Globus pallidus (tissue), 1 donor: ENCODE results near the gene TOPORS.
"Not testable (repeated sequence)": the region's sequence is repeated elsewhere in the genome, so short reads cannot be mapped to it uniquely, and the experiment has no call there.

Source experiments
- DNase-seq: peaks from one replicate; pipeline ENCODE4 v3.0.0-alpha.2; 2015; ENCODE audit warnings: low spot score

The TOPORS gene

GRCh38 chr9:32565967-32566366 is 13.6 kb upstream of the TOPORS start:
- DNase-seq: no peak

- no peak for DNase-seq
Observed at GRCh38 chr9:32558408-32558934, 6.1 kb upstream of the TOPORS start.

GRCh38 chr9:32554591-32554990 is 2.2 kb upstream of the TOPORS start:
- no peak for DNase-seq

GRCh38 chr9:32554107-32554506 is 1.7 kb upstream of the TOPORS start:
- DNase-seq: no peak

GRCh38 chr9:32551276-32552051 is 922 bp downstream of the TOPORS start:
- peak; percentile 65 for DNase-seq

- peak; percentile 93 for DNase-seq
Observed at GRCh38 chr9:32550562-32551275, 1.7 kb downstream of the TOPORS start.

GRCh38 chr9:32550150-32550561 is 2.2 kb downstream of the TOPORS start:
- DNase-seq: peak; percentile 38

- not testable (repeated sequence) for DNase-seq
Observed at GRCh38 chr9:32548213-32548612, 4.2 kb downstream of the TOPORS start.

- DNase-seq: no peak
Observed at GRCh38 chr9:32545884-32546283, 6.5 kb downstream of the TOPORS start.

- no peak for DNase-seq
Observed at GRCh38 chr9:32543047-32543446, 9.3 kb downstream of the TOPORS start.

- DNase-seq: no peak
Observed at GRCh38 chr9:32533816-32534215, 18.6 kb downstream of the TOPORS start.

GRCh38 chr9:32533336-32533735 is 19.1 kb downstream of the TOPORS start:
- no peak for DNase-seq

- no peak for DNase-seq
Observed at GRCh38 chr9:32526707-32527048, 25.7 kb downstream of the TOPORS start.

GRCh38 chr9:32526041-32526706 is 26.2 kb downstream of the TOPORS start, which contains the start of gene RIGI:
Gene RIGI, minus strand, starts transcription at chr9:32526196. Its CDS starts 30 bp downstream, at chr9:32526166.
- peak; percentile 85 for DNase-seq

GRCh38 chr9:32525709-32526030 is 26.7 kb downstream of the TOPORS start:
- no peak for DNase-seq

GRCh38 chr9:32524892-32525708 is 27.3 kb downstream of the TOPORS start:
- peak; percentile 31 for DNase-seq

- DNase-seq: not testable (repeated sequence)
Observed at GRCh38 chr9:32524558-32524891, 27.9 kb downstream of the TOPORS start.

GRCh38 chr9:32523910-32524309 is 28.5 kb downstream of the TOPORS start:
- DNase-seq: no peak

GRCh38 chr9:32518276-32518675 is 34.1 kb downstream of the TOPORS start:
- no peak for DNase-seq

- DNase-seq: no peak
Observed at GRCh38 chr9:32516241-32516640, 36.1 kb downstream of the TOPORS start.

- no peak for DNase-seq
Observed at GRCh38 chr9:32508728-32509127, 43.7 kb downstream of the TOPORS start.

GRCh38 chr9:32503008-32503407 is 49.4 kb downstream of the TOPORS start:
- no peak for DNase-seq
